ENCODE data around the gene ZNF771. TPM values are rescaled to one million over a fixed set of nuclear protein-coding genes. Genes with fewer than 3 reads are reported as not detected.

Gene ZNF771
- total and polyA plus RNA-seq, 9 of the 15 experiments (the other 6 are each of a cell fraction or from before 2014, with no cell fraction given) = 1.5 to 12.6 (median 4.4) TPM

GRCh38 chr16:30395155-30395991, 12.0 kb upstream of the ZNF771 start, which contains the start of gene ZNF48 (continued):
- TF ChIP-seq, protein P1, sequence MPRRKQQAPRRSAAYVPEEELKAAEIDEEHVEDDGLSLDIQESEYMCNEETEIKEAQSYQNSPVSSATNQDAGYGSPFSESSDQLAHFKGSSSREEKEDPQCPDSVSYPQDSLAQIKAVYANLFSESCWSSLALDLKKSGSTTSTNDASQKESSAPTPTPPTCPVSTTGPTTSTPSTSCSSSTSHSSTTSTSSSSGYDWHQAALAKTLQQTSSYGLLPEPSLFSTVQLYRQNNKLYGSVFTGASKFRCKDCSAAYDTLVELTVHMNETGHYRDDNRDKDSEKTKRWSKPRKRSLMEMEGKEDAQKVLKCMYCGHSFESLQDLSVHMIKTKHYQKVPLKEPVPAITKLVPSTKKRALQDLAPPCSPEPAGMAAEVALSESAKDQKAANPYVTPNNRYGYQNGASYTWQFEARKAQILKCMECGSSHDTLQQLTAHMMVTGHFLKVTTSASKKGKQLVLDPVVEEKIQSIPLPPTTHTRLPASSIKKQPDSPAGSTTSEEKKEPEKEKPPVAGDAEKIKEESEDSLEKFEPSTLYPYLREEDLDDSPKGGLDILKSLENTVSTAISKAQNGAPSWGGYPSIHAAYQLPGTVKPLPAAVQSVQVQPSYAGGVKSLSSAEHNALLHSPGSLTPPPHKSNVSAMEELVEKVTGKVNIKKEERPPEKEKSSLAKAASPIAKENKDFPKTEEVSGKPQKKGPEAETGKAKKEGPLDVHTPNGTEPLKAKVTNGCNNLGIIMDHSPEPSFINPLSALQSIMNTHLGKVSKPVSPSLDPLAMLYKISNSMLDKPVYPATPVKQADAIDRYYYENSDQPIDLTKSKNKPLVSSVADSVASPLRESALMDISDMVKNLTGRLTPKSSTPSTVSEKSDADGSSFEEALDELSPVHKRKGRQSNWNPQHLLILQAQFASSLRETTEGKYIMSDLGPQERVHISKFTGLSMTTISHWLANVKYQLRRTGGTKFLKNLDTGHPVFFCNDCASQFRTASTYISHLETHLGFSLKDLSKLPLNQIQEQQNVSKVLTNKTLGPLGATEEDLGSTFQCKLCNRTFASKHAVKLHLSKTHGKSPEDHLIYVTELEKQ (CRISPR knock-in tag; IDR thresholded peaks at IDR 0.05) = no peak
- TF ChIP-seq CUX1 (CRISPR knock-in tag; IDR thresholded peaks at IDR 0.05) (no peak), CHD1 (IDR thresholded peaks at IDR 0.05; ENCODE audit: low read length) (peak; percentile 34), XRCC3 (IDR thresholded peaks at IDR 0.05) (no peak), POLR2AphosphoS2 (IDR thresholded peaks at IDR 0.05; ENCODE audit: low read length) (no peak), NR2F6 (CRISPR knock-in tag; IDR thresholded peaks at IDR 0.05) (no peak), GABPA (tag; conservative IDR thresholded peaks at IDR 0.05; ENCODE audit: low read depth) (peak; percentile 96), ESRRA (IDR thresholded peaks at IDR 0.05; ENCODE audit: borderline replicate concordance, low read depth) (peak; percentile 63; the same call in 1 of the 2 replicates), ZNF282 (CRISPR knock-in tag; IDR thresholded peaks at IDR 0.05) (no peak; the same call in 1 of the 2 replicates), DACH1 (IDR thresholded peaks at IDR 0.05; ENCODE audit: partially characterized antibody) (peak; percentile 18), SNIP1 (IDR thresholded peaks at IDR 0.05; ENCODE audit: low read depth) (peak; percentile 91), FOXP4 (CRISPR knock-in tag; IDR thresholded peaks at IDR 0.05; ENCODE audit: borderline replicate concordance) (no peak; the same call in 1 of the 2 replicates), HNRNPLL (IDR thresholded peaks at IDR 0.05; ENCODE audit: low read depth, low read length, poor library complexity, severe bottlenecking) (no peak)
- TF ChIP-seq, protein P2, sequence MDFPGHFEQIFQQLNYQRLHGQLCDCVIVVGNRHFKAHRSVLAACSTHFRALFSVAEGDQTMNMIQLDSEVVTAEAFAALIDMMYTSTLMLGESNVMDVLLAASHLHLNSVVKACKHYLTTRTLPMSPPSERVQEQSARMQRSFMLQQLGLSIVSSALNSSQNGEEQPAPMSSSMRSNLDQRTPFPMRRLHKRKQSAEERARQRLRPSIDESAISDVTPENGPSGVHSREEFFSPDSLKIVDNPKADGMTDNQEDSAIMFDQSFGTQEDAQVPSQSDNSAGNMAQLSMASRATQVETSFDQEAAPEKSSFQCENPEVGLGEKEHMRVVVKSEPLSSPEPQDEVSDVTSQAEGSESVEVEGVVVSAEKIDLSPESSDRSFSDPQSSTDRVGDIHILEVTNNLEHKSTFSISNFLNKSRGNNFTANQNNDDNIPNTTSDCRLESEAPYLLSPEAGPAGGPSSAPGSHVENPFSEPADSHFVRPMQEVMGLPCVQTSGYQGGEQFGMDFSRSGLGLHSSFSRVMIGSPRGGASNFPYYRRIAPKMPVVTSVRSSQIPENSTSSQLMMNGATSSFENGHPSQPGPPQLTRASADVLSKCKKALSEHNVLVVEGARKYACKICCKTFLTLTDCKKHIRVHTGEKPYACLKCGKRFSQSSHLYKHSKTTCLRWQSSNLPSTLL (IDR thresholded peaks at IDR 0.05) = no peak

Data from K562 (cell line).